KMS-11 (cell line): ENCODE measurements around the gene GPR31.

Experiments
- H2AFZ ChIP-seq: fragments of 200-600 bp; sonication (generic); 2 replicates; pipeline ENCODE4 v1.6.1; 2016; ENCODE audit warnings: antibody characterized with exemption, mixed run types, low read depth
- H3K27ac ChIP-seq: fragments of 200-600 bp; sonication (generic); 2 replicates; pipeline ENCODE4 v1.6.1; 2016; ENCODE audit warnings: mild to moderate bottlenecking, mixed run types
- H3K27me3 ChIP-seq: fragments of 200-600 bp; sonication (generic); 2 replicates; pipeline ENCODE4 v1.6.1; 2017; ENCODE audit warnings: mild to moderate bottlenecking, low read depth, mixed run types, moderate library complexity; ENCODE audit not compliant: insufficient read depth
- H3K36me3 ChIP-seq: fragments of 200-600 bp; sonication (generic); 2 replicates; pipeline ENCODE4 v1.6.1; 2017; ENCODE audit warnings: mild to moderate bottlenecking, mixed run types; ENCODE audit not compliant: insufficient read depth
- H3K4me1 ChIP-seq: fragments of 200-600 bp; sonication (generic); 2 replicates; pipeline ENCODE4 v1.6.1; 2016; ENCODE audit warnings: mild to moderate bottlenecking, low read depth, mixed run types; ENCODE audit not compliant: poor library complexity, severe bottlenecking
- H3K4me2 ChIP-seq: fragments of 200-600 bp; sonication (generic); 2 replicates; pipeline ENCODE4 v1.7.0; 2016; ENCODE audit warnings: mild to moderate bottlenecking, mixed run types
- H3K4me3 ChIP-seq: fragments of 200-600 bp; sonication (generic); IDR thresholded peaks from 2 replicates; pipeline ENCODE4 v1.6.1; 2017; ENCODE audit warnings: low read depth, low read length, mixed read lengths; ENCODE audit not compliant: insufficient read depth
- H3K79me2 ChIP-seq: fragments of 200-600 bp; sonication (generic); 2 replicates; pipeline ENCODE4 v1.6.1; 2016; ENCODE audit warnings: low read depth, mixed run types; ENCODE audit not compliant: insufficient read depth
- H3K9ac ChIP-seq: fragments of 200-600 bp; sonication (generic); 2 replicates; pipeline ENCODE4 v1.6.1; 2016; ENCODE audit warnings: mild to moderate bottlenecking, mixed run types
- H4K20me1 ChIP-seq: fragments of 200-600 bp; sonication (generic); 2 replicates; pipeline ENCODE4 v1.6.1; 2016; ENCODE audit warnings: mild to moderate bottlenecking, mixed run types; ENCODE audit not compliant: insufficient read depth
- TF ChIP-seq, protein P1 (sequence below): fragments of 200-600 bp; sonication (generic); conservative IDR thresholded peaks from 2 replicates; pipeline ENCODE4 v1.6.1; 2017; ENCODE audit warnings: low read depth, mild to moderate bottlenecking, antibody characterized with exemption, low read length, moderate library complexity, mixed read lengths

Gene GPR31

DNA sequence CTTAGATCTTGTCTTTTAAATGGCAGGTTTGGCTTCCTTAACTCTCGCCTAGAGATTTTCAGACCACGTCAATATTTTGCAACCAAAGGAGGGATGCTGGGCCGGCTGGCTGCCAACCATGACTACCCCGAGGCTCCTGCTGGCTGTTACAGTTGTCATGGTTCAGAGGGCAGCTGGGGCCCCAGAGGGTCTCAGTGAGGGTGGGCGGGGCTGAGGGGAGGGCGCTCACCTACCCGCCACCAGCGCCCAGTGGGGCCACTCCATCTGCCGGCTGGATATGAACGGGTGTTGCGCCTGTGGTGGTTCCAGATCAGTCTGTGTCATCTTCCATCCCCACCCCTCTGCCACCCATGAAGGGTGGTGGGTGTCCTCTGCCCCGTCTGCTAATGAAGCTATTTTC, 12.3 kb downstream of the GPR31 start:
- H3K4me1 ChIP-seq = no peaks in the 10 kb centered on the region
- no peaks in the 10 kb centered on the region for H3K36me3 ChIP-seq
- H3K27me3 ChIP-seq = no peaks in the 10 kb centered on the region
- H2AFZ ChIP-seq = no peak overlapping the region
- no peaks in the 10 kb centered on the region for H4K20me1 ChIP-seq
- no peaks in the 10 kb centered on the region for H3K79me2 ChIP-seq
- TF ChIP-seq, protein P1, sequence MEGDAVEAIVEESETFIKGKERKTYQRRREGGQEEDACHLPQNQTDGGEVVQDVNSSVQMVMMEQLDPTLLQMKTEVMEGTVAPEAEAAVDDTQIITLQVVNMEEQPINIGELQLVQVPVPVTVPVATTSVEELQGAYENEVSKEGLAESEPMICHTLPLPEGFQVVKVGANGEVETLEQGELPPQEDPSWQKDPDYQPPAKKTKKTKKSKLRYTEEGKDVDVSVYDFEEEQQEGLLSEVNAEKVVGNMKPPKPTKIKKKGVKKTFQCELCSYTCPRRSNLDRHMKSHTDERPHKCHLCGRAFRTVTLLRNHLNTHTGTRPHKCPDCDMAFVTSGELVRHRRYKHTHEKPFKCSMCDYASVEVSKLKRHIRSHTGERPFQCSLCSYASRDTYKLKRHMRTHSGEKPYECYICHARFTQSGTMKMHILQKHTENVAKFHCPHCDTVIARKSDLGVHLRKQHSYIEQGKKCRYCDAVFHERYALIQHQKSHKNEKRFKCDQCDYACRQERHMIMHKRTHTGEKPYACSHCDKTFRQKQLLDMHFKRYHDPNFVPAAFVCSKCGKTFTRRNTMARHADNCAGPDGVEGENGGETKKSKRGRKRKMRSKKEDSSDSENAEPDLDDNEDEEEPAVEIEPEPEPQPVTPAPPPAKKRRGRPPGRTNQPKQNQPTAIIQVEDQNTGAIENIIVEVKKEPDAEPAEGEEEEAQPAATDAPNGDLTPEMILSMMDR = no peak
- H3K27ac ChIP-seq = no peak overlapping the region
- no peak overlapping the region for H3K4me3 ChIP-seq
- no peak overlapping the region for H3K9ac ChIP-seq
- no peak overlapping the region for H3K4me2 ChIP-seq

GRCh38 chr6:167143041-167143440, 14.7 kb downstream of the GPR31 start:
- Histone ChIP-seq H2AFZ (no peak overlapping the region), H3K79me2 (no peaks in the 10 kb centered on the region), H3K27me3 (no peaks in the 10 kb centered on the region), H3K4me3 (no peak overlapping the region), H4K20me1 (no peaks in the 10 kb centered on the region), H3K36me3 (no peaks in the 10 kb centered on the region), H3K4me2 (no peak overlapping the region), H3K27ac (no peak overlapping the region), H3K4me1 (no peaks in the 10 kb centered on the region), H3K9ac (no peak overlapping the region)
- TF ChIP-seq, protein P1 = no peak

GRCh38 chr6:167142433-167142761, 15.4 kb downstream of the GPR31 start:
- H3K27ac ChIP-seq = no peak overlapping the region
- H2AFZ ChIP-seq = no peak overlapping the region
- TF ChIP-seq, protein P1 = peak; percentile 20; the same call in 1 of the 2 replicates
- H3K4me3 ChIP-seq = no peak overlapping the region
- no peaks in the 10 kb centered on the region for H3K36me3 ChIP-seq
- no peaks in the 10 kb centered on the region for H3K79me2 ChIP-seq
- no peaks in the 10 kb centered on the region for H4K20me1 ChIP-seq
- H3K4me1 ChIP-seq = no peaks in the 10 kb centered on the region
- H3K9ac ChIP-seq = no peak overlapping the region
- H3K27me3 ChIP-seq = no peaks in the 10 kb centered on the region
- H3K4me2 ChIP-seq = no peak overlapping the region

DNA sequence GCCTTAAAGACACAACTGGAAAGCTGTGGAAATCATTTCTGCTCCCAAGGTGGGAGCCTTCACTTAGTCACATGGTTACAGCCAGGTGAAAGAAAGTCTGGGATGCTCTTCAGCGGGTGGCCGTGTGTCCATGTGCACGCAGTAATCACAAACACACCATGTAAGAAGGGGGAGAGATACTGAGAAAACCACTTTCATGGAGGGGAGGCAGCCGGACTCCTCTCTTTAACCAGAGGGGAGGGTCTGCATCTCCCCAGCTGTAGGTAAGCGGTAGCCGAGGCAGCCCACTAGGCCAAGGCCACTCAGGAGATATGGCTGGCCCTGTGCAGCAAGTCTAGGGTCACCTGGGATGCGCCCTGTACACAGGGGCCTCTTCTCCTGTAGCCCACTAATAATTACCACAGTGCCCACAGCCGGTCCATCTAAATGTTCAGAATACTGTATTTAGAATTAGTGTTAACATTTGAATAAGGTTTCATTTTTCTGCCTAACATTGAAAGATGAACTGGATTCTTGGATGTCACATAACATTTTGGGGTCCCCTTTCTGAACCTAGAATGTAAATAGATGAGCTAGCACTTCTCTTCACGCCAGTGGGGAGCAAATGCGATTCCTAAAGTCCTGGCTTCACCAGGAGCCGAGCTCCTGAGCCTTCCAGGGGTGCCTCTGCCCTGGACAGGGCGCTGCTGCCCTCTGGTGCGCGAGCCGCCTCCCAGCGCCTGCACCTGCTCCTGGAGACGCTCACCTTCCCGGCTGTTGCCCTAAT, 15.9 kb downstream of the GPR31 start:
- H2AFZ ChIP-seq = no peak overlapping the region
- no peak overlapping the region for H3K4me3 ChIP-seq

More for the DNA sequence above, 15.9 kb downstream of the GPR31 start:
- Histone ChIP-seq H3K36me3 (no peaks in the 10 kb centered on the region), H3K27ac (no peak overlapping the region), H3K4me2 (no peak overlapping the region), H4K20me1 (no peaks in the 10 kb centered on the region), H3K27me3 (no peaks in the 10 kb centered on the region), H3K4me1 (no peaks in the 10 kb centered on the region), H3K9ac (no peak overlapping the region), H3K79me2 (no peaks in the 10 kb centered on the region)
- TF ChIP-seq, protein P1 = peak; percentile 72
